Activated naive CD8-positive, alpha-beta T cell treated with anti-CD3 and anti-CD28 coated beads for 36 hours (primary cell): ENCODE results near the gene TRNAU1AP. TPM values are rescaled to one million over a fixed set of nuclear protein-coding genes. Genes with fewer than 3 reads are reported as not detected.
A peak's percentile ranks its signal among the peaks of the same experiment; 100 is the strongest.
"Not testable (repeated sequence)": the region's sequence is repeated elsewhere in the genome, so short reads cannot be mapped to it uniquely, and the experiment has no call there.

Experiments used
- DNase-seq: peaks from one replicate; pipeline ENCODE4 v3.0.0; 2021
- H3K27ac Mint-ChIP-seq: one replicate; pipeline ENCODE4 v1.8.0; 2022; ENCODE audit warnings: mild to moderate bottlenecking, moderate library complexity, mixed read lengths
- H3K27me3 Mint-ChIP-seq: one replicate; pipeline ENCODE4 v1.8.0; 2022; ENCODE audit warnings: mild to moderate bottlenecking, mixed read lengths
- H3K36me3 Mint-ChIP-seq: one replicate; pipeline ENCODE4 v1.8.0; 2021; ENCODE audit warnings: mild to moderate bottlenecking, mixed read lengths
- H3K4me1 Mint-ChIP-seq: one replicate; pipeline ENCODE4 v1.8.0; 2021; ENCODE audit warnings: mixed read lengths
- H3K4me3 Mint-ChIP-seq: one replicate; pipeline ENCODE4 v1.8.0; 2022; ENCODE audit warnings: mild to moderate bottlenecking, moderate library complexity, mixed read lengths
- H3K9me3 Mint-ChIP-seq: one replicate; pipeline ENCODE4 v1.8.0; 2022; ENCODE audit warnings: mixed read lengths
- total RNA-seq, 2 experiments: library from RNA; stranded (reverse); gene quantifications; one replicate each; pipeline ENCODE4 v1.2.3, GENCODE V29; 2021

Gene TRNAU1AP
- total RNA-seq, 2 experiments from 2014 or later = 42.6 to 43.2 TPM

GRCh38 chr1:28540651-28541050 is 12.2 kb upstream of the TRNAU1AP start:
- no peaks in the 10 kb centered on the region for H3K9me3 Mint-ChIP-seq
- H3K36me3 Mint-ChIP-seq = peaks cover 12% of the 10 kb centered on the region
- H3K27me3 Mint-ChIP-seq = no peaks in the 10 kb centered on the region
- no peak overlapping the region for H3K4me3 Mint-ChIP-seq
- no peak overlapping the region for H3K27ac Mint-ChIP-seq
- H3K4me1 Mint-ChIP-seq = no peaks in the 10 kb centered on the region
- no peak for DNase-seq

DNA sequence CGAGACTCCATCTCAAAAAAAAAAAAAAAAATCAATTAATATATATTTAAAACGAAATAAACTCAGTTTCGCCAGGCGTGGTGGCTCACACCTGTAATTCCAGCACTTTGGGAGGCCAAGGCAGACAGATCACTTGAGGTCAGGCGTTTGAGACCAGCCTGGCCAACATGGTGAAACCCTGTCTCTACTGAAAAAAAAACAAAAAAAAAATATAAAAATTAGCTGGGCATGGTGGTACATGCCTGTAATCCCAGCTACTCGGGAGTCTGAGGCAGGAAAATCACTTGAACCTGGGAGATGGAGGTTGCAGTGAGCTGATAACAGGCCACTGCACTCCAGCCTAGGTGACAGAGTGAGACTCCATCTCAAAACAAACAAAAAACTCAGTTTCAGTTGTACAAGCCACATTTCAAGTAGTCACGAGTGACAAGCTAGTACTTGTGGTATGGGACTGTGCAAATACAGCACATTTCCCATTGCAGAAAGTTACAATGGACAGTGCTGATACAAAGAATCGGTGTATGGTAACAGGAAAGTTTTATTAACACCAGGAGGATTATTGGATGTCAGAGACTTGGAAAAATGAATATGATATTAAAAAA is 11.4 kb upstream of the TRNAU1AP start:
- not testable (repeated sequence) for H3K27ac Mint-ChIP-seq, H3K4me3 Mint-ChIP-seq, DNase-seq, H3K27me3 Mint-ChIP-seq, H3K36me3 Mint-ChIP-seq, H3K9me3 Mint-ChIP-seq, H3K4me1 Mint-ChIP-seq

- no peak overlapping the region for H3K27ac Mint-ChIP-seq
- no peaks in the 10 kb centered on the region for H3K9me3 Mint-ChIP-seq
- no peaks in the 10 kb centered on the region for H3K36me3 Mint-ChIP-seq
- DNase-seq = no peak
- no peaks in the 10 kb centered on the region for H3K4me1 Mint-ChIP-seq
- H3K27me3 Mint-ChIP-seq = no peaks in the 10 kb centered on the region
- H3K4me3 Mint-ChIP-seq = no peak overlapping the region
These were observed 7.6 kb upstream of the TRNAU1AP start for GRCh38 chr1:28545246-28545628.

- Mint-ChIP-seq H3K4me1 (peaks cover 4% of the 10 kb centered on the region), H3K4me3 (no peak overlapping the region), H3K27ac (no peak overlapping the region), H3K36me3 (peaks cover 3% of the 10 kb centered on the region), H3K27me3 (no peaks in the 10 kb centered on the region), H3K9me3 (no peaks in the 10 kb centered on the region)
- DNase-seq = no peak
These were observed 4.6 kb upstream of the TRNAU1AP start for GRCh38 chr1:28548318-28548717.

GRCh38 chr1:28551381-28551780 is 1.5 kb upstream of the TRNAU1AP start:
- no peaks in the 10 kb centered on the region for H3K9me3 Mint-ChIP-seq
- H3K27me3 Mint-ChIP-seq = no peaks in the 10 kb centered on the region
- peaks cover 7% of the 10 kb centered on the region for H3K4me1 Mint-ChIP-seq
- no peak overlapping the region for H3K4me3 Mint-ChIP-seq
- H3K27ac Mint-ChIP-seq = no peak overlapping the region
- DNase-seq = no peak
- peaks cover 12% of the 10 kb centered on the region for H3K36me3 Mint-ChIP-seq

GRCh38 chr1:28560886-28561285 is 8.0 kb downstream of the TRNAU1AP start:
- Mint-ChIP-seq H3K36me3 (peaks cover 10% of the 10 kb centered on the region), H3K27ac (no peak overlapping the region), H3K9me3 (no peaks in the 10 kb centered on the region), H3K27me3 (no peaks in the 10 kb centered on the region), H3K4me3 (no peak overlapping the region), H3K4me1 (peaks cover 2% of the 10 kb centered on the region)
- DNase-seq = no peak

DNA sequence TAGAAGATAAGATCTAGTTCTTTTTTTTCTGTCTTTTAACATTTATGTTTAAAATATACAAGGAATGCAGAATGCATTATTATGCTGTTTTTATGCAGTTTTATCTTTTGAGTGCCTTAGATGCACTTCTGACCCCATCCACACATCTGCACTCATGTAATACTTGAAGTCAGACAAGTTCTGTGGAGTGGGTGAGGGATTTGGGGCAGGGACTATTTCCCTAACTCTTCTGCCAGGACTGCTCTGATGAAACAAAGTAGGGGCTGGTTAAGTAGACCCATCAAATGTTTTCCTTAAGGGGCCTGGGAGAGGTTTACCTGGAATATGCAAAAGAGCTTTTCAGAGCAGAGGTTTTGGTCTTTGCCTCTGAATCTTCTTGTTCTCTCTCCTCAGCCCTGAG is 11.4 kb downstream of the TRNAU1AP start:
- Mint-ChIP-seq H3K4me1 (no peaks in the 10 kb centered on the region), H3K9me3 (no peaks in the 10 kb centered on the region), H3K4me3 (no peak overlapping the region), H3K27ac (no peak overlapping the region), H3K27me3 (no peaks in the 10 kb centered on the region), H3K36me3 (peaks cover 9% of the 10 kb centered on the region)
- DNase-seq = no peak

DNA sequence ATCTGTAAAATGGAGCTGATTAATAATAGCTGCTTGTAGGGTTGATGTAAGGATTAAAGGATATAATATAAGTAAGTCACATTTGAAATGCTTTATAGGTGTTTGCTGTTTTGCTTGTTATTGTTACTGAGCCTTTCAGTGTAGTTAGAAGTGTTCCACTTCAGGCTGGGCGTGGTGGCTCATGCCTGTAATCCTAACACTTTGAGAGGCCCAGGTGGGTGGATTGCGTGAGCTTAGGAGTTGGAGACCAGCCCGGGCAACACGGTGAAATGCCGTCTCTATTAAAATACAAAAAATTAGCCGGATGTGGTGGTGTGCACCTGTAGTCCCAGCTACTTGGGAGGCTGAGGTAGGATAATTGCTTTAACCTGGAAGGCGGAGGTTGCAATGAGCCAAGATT is 12.2 kb downstream of the TRNAU1AP start:
- H3K27me3 Mint-ChIP-seq = no peaks in the 10 kb centered on the region
- peaks cover 9% of the 10 kb centered on the region for H3K36me3 Mint-ChIP-seq
- no peak for DNase-seq

DNA sequence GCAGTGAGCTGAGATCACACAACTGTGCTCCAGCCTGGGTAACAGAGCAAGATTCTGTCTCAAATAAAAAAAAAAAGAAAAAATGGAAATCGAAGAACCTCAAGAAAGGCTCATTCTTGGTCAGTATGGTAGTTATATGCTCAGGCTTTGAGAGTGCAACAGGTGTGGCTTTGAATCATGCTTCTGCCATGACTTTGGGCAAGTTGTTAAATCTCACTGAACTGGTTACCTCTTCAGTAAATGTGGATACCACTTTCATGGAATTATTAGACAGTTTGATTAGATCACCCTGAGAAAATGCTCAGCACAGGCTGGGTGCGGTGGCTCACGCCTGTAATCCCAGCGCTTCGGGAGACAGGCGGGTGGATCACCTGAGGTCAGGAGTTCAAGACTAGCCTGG is 12.8 kb downstream of the TRNAU1AP start:
- Mint-ChIP-seq H3K4me3 (no peak overlapping the region), H3K9me3 (no peaks in the 10 kb centered on the region), H3K27ac (no peak overlapping the region), H3K27me3 (no peaks in the 10 kb centered on the region), H3K4me1 (no peaks in the 10 kb centered on the region), H3K36me3 (peaks cover 9% of the 10 kb centered on the region)
- DNase-seq = no peak

More for the DNA sequence above, 12.2 kb downstream of the TRNAU1AP start:
- no peaks in the 10 kb centered on the region for H3K4me1 Mint-ChIP-seq
- no peaks in the 10 kb centered on the region for H3K9me3 Mint-ChIP-seq
- H3K27ac Mint-ChIP-seq = no peak overlapping the region
- no peak overlapping the region for H3K4me3 Mint-ChIP-seq

GRCh38 chr1:28566931-28567330 is 14.0 kb downstream of the TRNAU1AP start:
- Mint-ChIP-seq H3K27me3 (no peaks in the 10 kb centered on the region), H3K36me3 (peaks cover 5% of the 10 kb centered on the region), H3K27ac (no peak overlapping the region), H3K9me3 (no peaks in the 10 kb centered on the region), H3K4me3 (no peak overlapping the region), H3K4me1 (no peaks in the 10 kb centered on the region)
- no peak for DNase-seq

GRCh38 chr1:28571911-28572310 is 19.0 kb downstream of the TRNAU1AP start:
- Mint-ChIP-seq H3K27ac (no peak overlapping the region), H3K4me3 (no peak overlapping the region), H3K4me1 (no peaks in the 10 kb centered on the region), H3K36me3 (peaks cover 1% of the 10 kb centered on the region), H3K9me3 (no peaks in the 10 kb centered on the region), H3K27me3 (no peaks in the 10 kb centered on the region)
- DNase-seq = no peak

- DNase-seq, H3K27ac Mint-ChIP-seq, H3K4me3 Mint-ChIP-seq, H3K9me3 Mint-ChIP-seq, H3K27me3 Mint-ChIP-seq, H3K4me1 Mint-ChIP-seq, H3K36me3 Mint-ChIP-seq: not testable (repeated sequence)
These were observed 20.0 kb downstream of the TRNAU1AP start for GRCh38 chr1:28572891-28573290.

DNA sequence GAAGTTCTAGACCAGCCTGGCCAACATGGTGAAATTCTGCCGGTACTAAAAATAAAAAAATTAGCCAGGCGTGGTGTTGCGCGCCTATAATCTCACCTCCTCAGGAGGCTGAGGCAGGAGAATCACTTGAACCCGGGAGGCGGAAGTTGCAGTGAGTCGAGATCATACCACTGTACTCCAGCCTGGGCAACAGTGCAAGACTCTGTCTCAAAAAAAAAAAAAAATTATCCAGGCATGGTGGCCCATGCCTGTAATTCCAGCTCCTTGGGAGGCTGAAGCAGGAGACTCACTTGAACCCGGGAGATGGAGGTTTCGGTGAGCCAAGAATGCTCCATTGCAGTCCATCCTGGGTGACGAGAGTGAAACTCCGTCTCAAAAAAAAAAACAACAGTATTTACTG is 20.7 kb downstream of the TRNAU1AP start:
- no peaks in the 10 kb centered on the region for H3K9me3 Mint-ChIP-seq
- H3K27ac Mint-ChIP-seq = no peak overlapping the region
- H3K36me3 Mint-ChIP-seq = peaks cover 14% of the 10 kb centered on the region
- no peak for DNase-seq
- H3K4me1 Mint-ChIP-seq = peaks cover 8% of the 10 kb centered on the region
- no peak overlapping the region for H3K4me3 Mint-ChIP-seq
- no peaks in the 10 kb centered on the region for H3K27me3 Mint-ChIP-seq

- peak overlapping the region; percentile 6 for H3K4me3 Mint-ChIP-seq
- H3K36me3 Mint-ChIP-seq = peaks cover 42% of the 10 kb centered on the region
- H3K27me3 Mint-ChIP-seq = no peaks in the 10 kb centered on the region
- H3K4me1 Mint-ChIP-seq = peaks cover 30% of the 10 kb centered on the region
- no peak for DNase-seq
- H3K9me3 Mint-ChIP-seq = no peaks in the 10 kb centered on the region
- peak overlapping the region; percentile 94 for H3K27ac Mint-ChIP-seq
These were observed 24.3 kb downstream of the TRNAU1AP start for GRCh38 chr1:28577052-28577678.

- H3K36me3 Mint-ChIP-seq = peaks cover 42% of the 10 kb centered on the region
- H3K4me1 Mint-ChIP-seq = peaks cover 34% of the 10 kb centered on the region
- peak overlapping the region; percentile 94 for H3K27ac Mint-ChIP-seq
- H3K27me3 Mint-ChIP-seq = no peaks in the 10 kb centered on the region
- no peaks in the 10 kb centered on the region for H3K9me3 Mint-ChIP-seq
- DNase-seq = no peak
- H3K4me3 Mint-ChIP-seq = peak overlapping the region; percentile 45
These were observed 25.1 kb downstream of the TRNAU1AP start for GRCh38 chr1:28577738-28578536.
